GM13976 (cell line): ENCODE results near the gene HPS5.
A peak's percentile ranks its signal among the peaks of the same experiment; 100 is the strongest.

Experiments
- DNase-seq: peaks from one replicate; pipeline ENCODE4 v3.0.0; 2012; ENCODE audit warnings: low spot score
- CTCF ChIP-seq: IDR thresholded peaks from 2 replicates; pipeline ENCODE4 v1.5.1; 2012; ENCODE audit warnings: borderline replicate concordance, mild to moderate bottlenecking; ENCODE audit not compliant: insufficient read depth; ENCODE audit errors: extremely low read depth, missing control alignments, control extremely low read depth
- in situ Hi-C: fragments of 300-500 bp; cut with MboI; formaldehyde crosslinking; loops from one replicate; pipeline ENCODE4 v1.12.0; 2022; ENCODE audit warnings: low sequenced_read_pairs, mixed read lengths, inconsistent platforms; ENCODE audit not compliant: unreplicated experiment

The HPS5 gene

GRCh38 chr11:18243783-18244362, 78.1 kb downstream of the HPS5 start:
- in situ Hi-C loops: loop anchor here (25.0 kb wide), 1 partner anchor 493 kb away; the partner anchor contains the start of gene IGSF22
- DNase-seq: peak; percentile 52
- TF ChIP-seq CTCF: peak; percentile 86

GRCh38 chr11:18239655-18240054, 82.3 kb downstream of the HPS5 start:
- in situ Hi-C loops: loop anchor here (25.0 kb wide), 1 partner anchor 498 kb away; the partner anchor contains the start of gene IGSF22
- DNase-seq: no peak
- TF ChIP-seq CTCF: no peak

- DNase-seq: no peak
- no peak for TF ChIP-seq CTCF
- in situ Hi-C loops: loop anchor here (25.0 kb wide), 1 partner anchor 500 kb away; the partner anchor contains the start of gene IGSF22
Measured at GRCh38 chr11:18236664-18237356, 85.1 kb downstream of the HPS5 start, which contains the start of gene SAA4. Gene SAA4 (minus strand): TSS chr11:18236802. CDS start chr11:18235926, 876 bp downstream.

GRCh38 chr11:18235394-18236334, 86.3 kb downstream of the HPS5 start:
- no peak for TF ChIP-seq CTCF
- no peak for DNase-seq
- in situ Hi-C loops: loop anchor here (25.0 kb wide), 1 partner anchor 502 kb away; the partner anchor contains the start of gene IGSF22

- DNase-seq: no peak
- in situ Hi-C loops: loop anchor here (25.0 kb wide), 1 partner anchor 503 kb away; the partner anchor contains the start of gene IGSF22
- no peak for TF ChIP-seq CTCF
Measured at GRCh38 chr11:18233912-18234311, 88.0 kb downstream of the HPS5 start.

- in situ Hi-C loops: loop anchor here (25.0 kb wide), 1 partner anchor 506 kb away; the partner anchor contains the start of gene IGSF22
- no peak for DNase-seq
- no peak for TF ChIP-seq CTCF
Measured at GRCh38 chr11:18230859-18231258, 91.1 kb downstream of the HPS5 start.
